ENCODE measurements around the gene FGFR1OP2.
A peak's percentile ranks its signal among the peaks of the same experiment; 100 is the strongest.

Gene FGFR1OP2

DNA sequence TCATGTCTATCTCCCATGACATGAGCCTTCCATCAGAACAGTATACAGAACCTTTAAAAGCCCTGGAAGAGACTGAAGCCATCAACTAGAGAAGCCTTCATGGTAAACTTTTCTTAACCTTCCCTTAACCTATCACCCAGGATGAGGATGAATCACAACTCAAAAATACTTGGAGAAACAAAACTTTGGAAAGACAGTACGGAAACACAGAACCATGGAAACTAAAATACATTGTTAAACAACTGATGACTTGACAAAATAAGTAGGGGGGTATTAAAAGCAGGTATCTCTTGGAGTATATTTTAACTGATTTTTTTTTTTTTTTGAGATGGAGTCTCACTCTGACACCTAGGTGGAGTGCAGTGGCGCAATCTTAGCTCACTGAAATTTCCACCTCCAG, 67.2 kb downstream of the FGFR1OP2 start:
- no peak for DNase-seq

GRCh38 chr12:27006797-27007467, 68.7 kb downstream of the FGFR1OP2 start:
- DNase-seq: no peak

DNA sequence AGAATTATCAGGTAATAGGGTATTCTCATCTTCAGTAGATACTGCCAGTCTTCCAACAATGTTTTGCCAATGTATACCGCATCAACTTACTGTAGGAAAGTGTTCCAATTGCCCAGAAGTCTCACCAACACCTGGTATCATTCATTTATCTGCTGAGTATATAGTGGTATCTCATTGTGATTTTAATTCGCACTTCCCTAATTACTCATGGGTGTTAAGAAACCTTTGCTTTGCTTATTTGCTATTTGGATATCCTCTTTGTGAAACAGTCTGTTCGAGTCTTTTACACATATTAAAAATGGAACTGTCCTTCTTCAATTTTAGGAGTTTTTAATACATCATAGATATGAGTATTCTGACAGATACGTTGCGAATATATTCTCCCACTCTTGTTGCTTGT, 69.8 kb downstream of the FGFR1OP2 start:
- peak in 1 of 2 donors; percentile 55 for DNase-seq

DNA sequence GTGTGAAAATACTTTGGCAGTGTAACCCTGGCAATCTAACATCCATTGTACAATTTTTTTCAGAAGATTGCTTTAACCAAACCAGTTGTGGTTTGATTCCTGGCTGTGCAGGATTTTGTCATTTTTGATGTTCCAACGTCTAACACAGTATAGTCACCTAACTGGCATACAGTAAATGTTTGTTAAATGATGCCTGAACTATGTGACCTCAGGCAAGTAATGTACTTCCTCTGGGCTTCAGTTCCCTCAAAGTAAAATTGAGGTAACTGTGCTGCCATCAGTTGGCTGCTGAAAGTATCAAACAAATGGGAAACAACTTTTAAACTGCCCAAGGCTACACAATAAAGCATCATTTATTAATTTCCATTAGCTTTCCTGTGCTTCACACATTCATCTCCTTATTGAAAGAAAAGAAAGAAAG, 71.6 kb downstream of the FGFR1OP2 start:
- peak in 1 of 2 donors; percentile 36 for DNase-seq

- DNase-seq: no peak
Measured at GRCh38 chr12:27012239-27012981, 74.1 kb downstream of the FGFR1OP2 start.

GRCh38 chr12:27012982-27013255, 74.6 kb downstream of the FGFR1OP2 start:
- DNase-seq: no peak

- DNase-seq: peak; percentile 13 to 26
Measured at GRCh38 chr12:27013611-27014084, 75.4 kb downstream of the FGFR1OP2 start.

DNA sequence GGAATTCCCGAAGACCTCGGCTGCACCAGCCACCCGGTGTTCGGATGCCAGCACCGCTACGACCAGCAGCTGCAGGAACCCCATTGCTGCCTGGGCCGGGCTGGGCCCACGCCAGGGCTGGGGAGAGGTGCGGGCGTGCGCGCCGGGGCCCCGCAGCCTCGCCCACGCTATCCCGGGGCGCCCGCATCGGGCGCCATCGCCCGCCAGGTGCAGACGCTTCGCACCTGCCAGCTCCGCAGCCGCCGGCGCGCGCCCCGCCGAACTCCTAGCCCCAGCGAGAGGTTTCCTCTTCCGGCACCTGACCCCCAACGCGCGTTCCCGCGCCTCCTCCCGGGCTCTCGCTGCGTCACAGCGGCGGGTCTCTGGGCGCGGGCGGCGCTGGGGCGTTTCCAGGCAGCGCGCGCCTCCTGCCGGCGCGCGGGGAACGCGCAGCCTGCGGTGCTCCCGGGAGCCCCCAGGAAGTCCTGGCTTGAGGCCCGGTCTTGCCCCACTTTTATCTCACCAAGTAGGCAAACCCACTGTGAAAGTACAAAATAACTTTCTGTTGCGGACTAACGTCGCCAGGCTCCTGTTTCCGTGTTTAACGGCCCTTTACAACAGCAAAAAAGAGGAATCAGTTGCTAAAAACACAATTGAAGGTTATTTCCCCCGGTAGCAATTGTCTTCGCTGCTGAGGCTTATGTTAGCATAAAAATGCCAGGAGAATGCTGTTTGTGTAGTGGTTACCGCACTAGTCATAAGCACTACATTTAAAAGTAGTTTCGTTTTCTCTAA, 76.0 kb downstream of the FGFR1OP2 start, which contains the start of gene TM7SF3:
Gene TM7SF3, minus strand, starts transcription at position 300 of the 774 bp plus-strand sequence. Its CDS starts 216 bp downstream, at position 84.
- peak; percentile 92 to 95 for DNase-seq

GRCh38 chr12:27014859-27015729, 76.8 kb downstream of the FGFR1OP2 start:
- DNase-seq: no peak

- peak; percentile 10 to 71 for DNase-seq
Measured at GRCh38 chr12:27015730-27016076, 77.4 kb downstream of the FGFR1OP2 start.
